PC-9 (cell line): ENCODE data around the gene GPD1.
"Not testable (repeated sequence)": the region's sequence is repeated elsewhere in the genome, so short reads cannot be mapped to it uniquely, and the experiment has no call there.

Experiments
- EZH2 ChIP-seq: fragments of 200-600 bp; sonication (generic); IDR thresholded peaks from 2 replicates; pipeline ENCODE4 v1.8.0; 2017; ENCODE audit warnings: antibody characterized with exemption, low read depth
- TF ChIP-seq, protein P1 (sequence below): fragments of 200-600 bp; sonication (generic); conservative IDR thresholded peaks from 2 replicates; pipeline ENCODE4 v1.6.1; 2017; ENCODE audit warnings: mixed run types, antibody characterized with exemption, mild to moderate bottlenecking, moderate library complexity

DNA sequence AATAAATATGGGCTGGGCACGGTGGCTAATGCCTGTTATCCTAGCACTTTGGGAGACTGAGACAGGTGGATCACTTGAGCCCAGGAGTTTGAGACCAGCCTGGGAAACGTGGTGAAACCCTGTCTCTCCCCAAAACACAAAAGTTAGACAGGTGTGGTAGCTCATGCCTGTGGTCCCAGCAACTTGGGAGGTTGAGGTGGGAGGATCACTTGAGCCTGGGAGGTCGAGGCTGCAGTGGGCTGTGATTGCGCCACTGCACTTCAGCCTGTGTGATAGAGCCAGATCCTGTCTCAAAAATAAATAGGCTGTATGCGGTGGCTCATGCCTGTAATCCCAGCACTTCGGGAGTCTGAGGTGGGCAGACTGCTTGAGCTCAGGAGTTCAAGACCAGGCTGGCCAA lies 44.2 kb downstream of the GPD1 start:
- TF ChIP-seq, protein P1, sequence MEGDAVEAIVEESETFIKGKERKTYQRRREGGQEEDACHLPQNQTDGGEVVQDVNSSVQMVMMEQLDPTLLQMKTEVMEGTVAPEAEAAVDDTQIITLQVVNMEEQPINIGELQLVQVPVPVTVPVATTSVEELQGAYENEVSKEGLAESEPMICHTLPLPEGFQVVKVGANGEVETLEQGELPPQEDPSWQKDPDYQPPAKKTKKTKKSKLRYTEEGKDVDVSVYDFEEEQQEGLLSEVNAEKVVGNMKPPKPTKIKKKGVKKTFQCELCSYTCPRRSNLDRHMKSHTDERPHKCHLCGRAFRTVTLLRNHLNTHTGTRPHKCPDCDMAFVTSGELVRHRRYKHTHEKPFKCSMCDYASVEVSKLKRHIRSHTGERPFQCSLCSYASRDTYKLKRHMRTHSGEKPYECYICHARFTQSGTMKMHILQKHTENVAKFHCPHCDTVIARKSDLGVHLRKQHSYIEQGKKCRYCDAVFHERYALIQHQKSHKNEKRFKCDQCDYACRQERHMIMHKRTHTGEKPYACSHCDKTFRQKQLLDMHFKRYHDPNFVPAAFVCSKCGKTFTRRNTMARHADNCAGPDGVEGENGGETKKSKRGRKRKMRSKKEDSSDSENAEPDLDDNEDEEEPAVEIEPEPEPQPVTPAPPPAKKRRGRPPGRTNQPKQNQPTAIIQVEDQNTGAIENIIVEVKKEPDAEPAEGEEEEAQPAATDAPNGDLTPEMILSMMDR = not testable (repeated sequence)
- TF ChIP-seq EZH2 = not testable (repeated sequence)
